A549 (cell line): Measurements from ENCODE around the gene FOLR3. TPM values are rescaled to one million over a fixed set of nuclear protein-coding genes. Genes with fewer than 3 reads are reported as not detected.
"Not testable (repeated sequence)": the region's sequence is repeated elsewhere in the genome, so short reads cannot be mapped to it uniquely, and the experiment has no call there.

Source experiments
- ATAC-seq, 2 experiments: fragments of 200-7000 bp in 1 of 2; fragments of >200 bp in 1 of 2; cut with Nextera tagmentation in 1 of 2; cut with Tn5 transposase in 1 of 2; 3 replicates each; pipeline versions ENCODE4 v1.8.0 to v1.9.1; 2018 to 2020; ENCODE audit warnings: mild to moderate bottlenecking in 1 of 2, moderate library complexity in 1 of 2
- CTCF ChIA-PET: fragments of 300-600 bp; sonication (Branson Sonifier 250); formaldehyde crosslinking; extraction: SDS; loops from one replicate; lab custom pipeline; 2021; ENCODE audit warnings: antibody characterized with exemption, inconsistent platforms; lab: Yijun Ruan, JAX
- POLR2A ChIA-PET: fragments of 350-600 bp; formaldehyde crosslinking; extraction: SDS; loops from one replicate; lab custom pipeline; 2021; ENCODE audit warnings: antibody characterized with exemption, inconsistent platforms; lab: Yijun Ruan, JAX
- DNase-seq, 2 experiments: peaks; one replicate each; pipeline versions ENCODE4 v3.0.0 to v3.0.0-alpha.2; 2011 to 2016; ENCODE audit warnings: low read depth in 1 of 2, low spot score in 1 of 2
- FAIRE-seq: peaks from 2 replicates; lab custom pipeline; 2011; peaks lifted over from hg19 to GRCh38; lab: Jason Lieb, UNC
- H3K27ac ChIP-seq, 2 experiments: fragments of >200 bp; sonication (Bioruptor Twin); formaldehyde crosslinking; 3 replicates each; pipeline ENCODE4 v1.5.1; 2016 to 2017
- H3K4me1 ChIP-seq: fragments of >200 bp; sonication (Bioruptor Twin); formaldehyde crosslinking; 3 replicates; pipeline ENCODE4 v1.6.1; 2016
- H3K4me2 ChIP-seq: fragments of >200 bp; sonication (Bioruptor Twin); formaldehyde crosslinking; 3 replicates; pipeline ENCODE4 v1.6.1; 2016
- H3K4me3 ChIP-seq: fragments of >200 bp; sonication (Bioruptor Twin); formaldehyde crosslinking; 3 replicates; pipeline ENCODE4 v1.5.1; 2016
- H3K9me3 ChIP-seq: fragments of >200 bp; sonication (Bioruptor Twin); formaldehyde crosslinking; 3 replicates; pipeline ENCODE4 v1.6.1; 2016
- ATOH8 ChIP-seq: fragments of 250-450 bp; sonication (Bioruptor Pico); IDR thresholded peaks from 2 replicates; pipeline ENCODE4 v1.5.0; 2020; ENCODE audit warnings: low read depth, mild to moderate bottlenecking, moderate library complexity
- BCL3 ChIP-seq: fragments of >200 bp; sonication (Bioruptor Twin); formaldehyde crosslinking; IDR thresholded peaks from 3 replicates; pipeline ENCODE4 v1.6.1; 2016
- CBX2 ChIP-seq: fragments of 200-600 bp; sonication (generic); IDR thresholded peaks from 2 replicates; pipeline ENCODE4 v1.6.1; 2016; ENCODE audit warnings: low read depth, mild to moderate bottlenecking, borderline replicate concordance
- CEBPB ChIP-seq, 2 experiments: fragments of >200 bp in 1 of 2; sonication (Bioruptor Twin) in 1 of 2; formaldehyde crosslinking in 1 of 2; IDR thresholded peaks; 2 replicates each; pipeline ENCODE4 v1.6.1; 2012 to 2016
- ELK1 ChIP-seq: fragments of 150-350 bp; IDR thresholded peaks from 2 replicates; pipeline ENCODE4 v1.6.1; 2014; ENCODE audit warnings: low read depth, mild to moderate bottlenecking, low read length
- EP300 ChIP-seq, 2 experiments: fragments of >200 bp; sonication (Bioruptor Twin); formaldehyde crosslinking; IDR thresholded peaks; 2 replicates in 1 of 2; 3 replicates in 1 of 2; pipeline ENCODE4 v1.6.1; 2016 to 2017
- ESRRA ChIP-seq: fragments of 150-350 bp; IDR thresholded peaks from 2 replicates; pipeline ENCODE4 v1.6.1; 2014; ENCODE audit warnings: mild to moderate bottlenecking, low read length, borderline replicate concordance
- HES2 ChIP-seq: fragments of >200 bp; sonication (Bioruptor Twin); formaldehyde crosslinking; IDR thresholded peaks from 2 replicates; pipeline ENCODE4 v1.6.1; 2016
- HEYL ChIP-seq: fragments of 250-450 bp; sonication (Bioruptor Pico); IDR thresholded peaks from 2 replicates; pipeline ENCODE4 v1.8.0; 2021; ENCODE audit warnings: mild to moderate bottlenecking, moderate library complexity
- HOXA7 ChIP-seq: fragments of 250-450 bp; sonication (Bioruptor Pico); IDR thresholded peaks from 2 replicates; pipeline ENCODE4 v1.5.0; 2020; ENCODE audit warnings: mild to moderate bottlenecking, moderate library complexity
- KDM1A ChIP-seq: fragments of 200-600 bp; sonication (generic); IDR thresholded peaks from 2 replicates; pipeline ENCODE4 v1.6.1; 2016; ENCODE audit warnings: low read depth, mild to moderate bottlenecking
- NFE2L2 ChIP-seq: fragments of 150-350 bp; conservative IDR thresholded peaks from 2 replicates; pipeline ENCODE4 v1.6.1; 2014; ENCODE audit warnings: low read length
- PHF8 ChIP-seq: fragments of 200-600 bp; sonication (generic); IDR thresholded peaks from 2 replicates; pipeline ENCODE4 v1.6.1; 2016; ENCODE audit warnings: low read depth, mild to moderate bottlenecking, antibody characterized with exemption, moderate library complexity, borderline replicate concordance
- POLR2A ChIP-seq: IDR thresholded peaks from 2 replicates; pipeline ENCODE4 v1.6.1; 2012; ENCODE audit warnings: mild to moderate bottlenecking, low read length
- POLR2AphosphoS2 ChIP-seq: conservative IDR thresholded peaks from 2 replicates; pipeline ENCODE4 v1.6.1; 2012; ENCODE audit warnings: low read length, improper control_type of control experiment, inconsistent platforms
- RAD21 ChIP-seq, 2 experiments: fragments of >200 bp in 1 of 2; sonication (Bioruptor Twin) in 1 of 2; formaldehyde crosslinking in 1 of 2; IDR thresholded peaks in 1 of 2; conservative IDR thresholded peaks in 1 of 2; 2 replicates in 1 of 2; 3 replicates in 1 of 2; pipeline ENCODE4 v1.6.1; 2012 to 2018; ENCODE audit warnings: inconsistent platforms in 1 of 2
- REST ChIP-seq: fragments of 200-600 bp; sonication (generic); IDR thresholded peaks from 2 replicates; pipeline ENCODE4 v1.6.1; 2016; ENCODE audit warnings: antibody characterized with exemption, mild to moderate bottlenecking, moderate library complexity
- SREBF2 ChIP-seq: fragments of 450-650 bp; IDR thresholded peaks from 2 replicates; pipeline ENCODE4 v1.6.1; 2014; ENCODE audit warnings: mild to moderate bottlenecking, moderate library complexity
- TP53 ChIP-seq: fragments of 250-450 bp; sonication (Bioruptor Pico); IDR thresholded peaks from 2 replicates; pipeline ENCODE4 v1.5.0; 2021; ENCODE audit warnings: mild to moderate bottlenecking, moderate library complexity
- ZSCAN20 ChIP-seq: fragments of 250-450 bp; sonication (Bioruptor Pico); IDR thresholded peaks from 2 replicates; pipeline ENCODE4 v1.8.0; 2022; ENCODE audit warnings: mild to moderate bottlenecking, moderate library complexity
- WGBS: methylation state at CpG from one replicate; pipeline ENCODE4 v1.1.6; 2017; ENCODE audit errors: missing lambda C conversion rate; 5-methylcytosine and 5-hydroxymethylcytosine counted together
- polyA plus RNA-seq, 4 experiments: library from polyadenylated mRNA; depleted of rRNA in 3 of 4; stranded (reverse); fragments of >200 nt; fragmentation: RNase III in 1 of 4; extraction: RNeasy Plus Mini Kit Qiagen cat#74134 plus additional on column Dnase treatment in 1 of 4; gene quantifications; 2 replicates in 3 of 4; 3 replicates in 1 of 4; pipeline ENCODE4 v1.2.3, GENCODE V29; 2011 to 2017

Gene FOLR3
- polyA plus RNA-seq, 2 of the 4 experiments (the other 2 are of a cell fraction): not detected

GRCh38 chr11:72181553-72181958 is 46.0 kb downstream of the FOLR3 start:
- H3K27ac ChIP-seq: peak overlapping the region in 1 of 2 experiments; percentile 35; a peak in 1 of 6 replicates
- peaks cover 11% of the 10 kb centered on the region; the same call in 2 of the 3 replicates for H3K4me1 ChIP-seq
- CTCF ChIA-PET: interaction anchor here (0.6 to 6.0 kb wide), 5 partner anchors 22 to 156 kb away, joined by 3 to 48 read pairs (median 4); no protein-coding TSS in a partner anchor
- H3K9me3 ChIP-seq, H3K4me3 ChIP-seq, FAIRE-seq, H3K4me2 ChIP-seq, POLR2A ChIA-PET: not testable (repeated sequence)
- DNase-seq (peak in 1 of 2 experiments; percentile 22), ATAC-seq (peak; percentile 44 to 69; a peak in 4 of 6 replicates)
- WGBS: 69% methylated on average over 3 of the region's 3 CpGs
- peak; percentile 33 to 59; a peak in 3 of 5 replicates for TF ChIP-seq RAD21 (conservative IDR thresholded peaks at IDR 0.05 in 1 of 2, IDR thresholded peaks at IDR 0.05 in 1 of 2)

GRCh38 chr11:72188267-72188666 is 52.7 kb downstream of the FOLR3 start:
- FAIRE-seq: no peak
- H3K4me1 ChIP-seq: peaks cover under 1% of the 10 kb centered on the region; the same call in 1 of the 3 replicates
- ATAC-seq: no peak

More at GRCh38 chr11:72188267-72188666, 52.7 kb downstream of the FOLR3 start:
- ChIA-PET POLR2A (no interaction called here), CTCF (interaction anchor here (1.2 to 2.3 kb wide), 4 partner anchors 13 to 246 kb away, joined by 4 to 5 read pairs (median 5); partner anchors contain the start of gene CLPB)
- no peaks in the 10 kb centered on the region for H3K9me3 ChIP-seq
- H3K4me3 ChIP-seq: no peak overlapping the region
- H3K27ac ChIP-seq: no peak overlapping the region
- H3K4me2 ChIP-seq: no peak overlapping the region
- 87% methylated on average over 1 of the region's 1 CpG for WGBS
- TF ChIP-seq BCL3: no peak
- TF ChIP-seq HES2: no peak
- TF ChIP-seq POLR2AphosphoS2: no peak
- TF ChIP-seq SREBF2: no peak
- TF ChIP-seq POLR2A: no peak
- no peak for TF ChIP-seq CEBPB (IDR thresholded peaks at IDR 0.05)
- no peak for TF ChIP-seq KDM1A
- no peak for TF ChIP-seq NFE2L2
- TF ChIP-seq HEYL (CRISPR knock-in tag): no peak
- no peak for TF ChIP-seq ESRRA
- no peak for TF ChIP-seq ATOH8
- no peak for TF ChIP-seq PHF8
- TF ChIP-seq ELK1: no peak
- no peak for TF ChIP-seq EP300 (IDR thresholded peaks at IDR 0.05)
- no peak for TF ChIP-seq HOXA7 (CRISPR knock-in tag)
- TF ChIP-seq TP53 (CRISPR knock-in tag): no peak
- TF ChIP-seq REST: no peak
- TF ChIP-seq ZSCAN20: no peak
- no peak for TF ChIP-seq CBX2
- TF ChIP-seq, all 56 proteins: peak for 0
- DNase-seq: no peak

Other genes starting within 250 kb of the FOLR3 start
- 6.9 and 7.6 TPM in 2 replicates for gene XNDC1N, start 207.1 kb upstream of the FOLR3 start, polyA plus RNA-seq (2011; rRNA removed)
- 4.3 to 5.0 TPM (median 4.9 TPM) in 3 replicates for gene XNDC1N, start 207.1 kb upstream of the FOLR3 start, polyA plus RNA-seq (2017; fragmentation: RNase III; extraction: RNeasy Plus Mini Kit Qiagen cat#74134 plus additional on column Dnase treatment)
- gene RNF121, start 206.7 kb upstream of the FOLR3 start, polyA plus RNA-seq (2011; rRNA removed): 102 and 105 TPM in 2 replicates
- 79.0 to 87.2 TPM (median 80.3 TPM) in 3 replicates for gene RNF121, start 206.7 kb upstream of the FOLR3 start, polyA plus RNA-seq (2017; fragmentation: RNase III; extraction: RNeasy Plus Mini Kit Qiagen cat#74134 plus additional on column Dnase treatment)
- gene IL18BP, start 136.8 kb upstream of the FOLR3 start, polyA plus RNA-seq (2011; rRNA removed): 7.6 and 7.7 TPM in 2 replicates
- gene IL18BP, start 136.8 kb upstream of the FOLR3 start, polyA plus RNA-seq (2017; fragmentation: RNase III; extraction: RNeasy Plus Mini Kit Qiagen cat#74134 plus additional on column Dnase treatment): 6.0 to 7.9 TPM (median 6.6 TPM) in 3 replicates
- 51.5 and 64.6 TPM in 2 replicates for gene NUMA1, start 55.2 kb upstream of the FOLR3 start, polyA plus RNA-seq (2011; rRNA removed)
- 56.3 to 65.8 TPM (median 64.5 TPM) in 3 replicates for gene NUMA1, start 55.2 kb upstream of the FOLR3 start, polyA plus RNA-seq (2017; fragmentation: RNase III; extraction: RNeasy Plus Mini Kit Qiagen cat#74134 plus additional on column Dnase treatment)
- 14.3 and 16.3 TPM in 2 replicates for gene LRRC51, start 54.9 kb upstream of the FOLR3 start, polyA plus RNA-seq (2011; rRNA removed)
- 8.2 to 10.1 TPM (median 9.1 TPM) in 3 replicates for gene LRRC51, start 54.9 kb upstream of the FOLR3 start, polyA plus RNA-seq (2017; fragmentation: RNase III; extraction: RNeasy Plus Mini Kit Qiagen cat#74134 plus additional on column Dnase treatment)
- 66.1 and 85.8 TPM in 2 replicates for gene LAMTOR1, start 32.4 kb upstream of the FOLR3 start, polyA plus RNA-seq (2011; rRNA removed)
- gene LAMTOR1, start 32.4 kb upstream of the FOLR3 start, polyA plus RNA-seq (2017; fragmentation: RNase III; extraction: RNeasy Plus Mini Kit Qiagen cat#74134 plus additional on column Dnase treatment): 109 to 119 TPM (median 114 TPM) in 3 replicates
- not detected in 2 replicates for gene TOMT, start 29.8 kb upstream of the FOLR3 start, polyA plus RNA-seq (2011; rRNA removed)
- not detected in 3 replicates for gene TOMT, start 29.8 kb upstream of the FOLR3 start, polyA plus RNA-seq (2017; fragmentation: RNase III; extraction: RNeasy Plus Mini Kit Qiagen cat#74134 plus additional on column Dnase treatment)
- gene ANAPC15, start 23.0 kb upstream of the FOLR3 start, polyA plus RNA-seq (2011; rRNA removed): 48.5 and 88.2 TPM in 2 replicates
- 96.2 to 103 TPM (median 97.5 TPM) in 3 replicates for gene ANAPC15, start 23.0 kb upstream of the FOLR3 start, polyA plus RNA-seq (2017; fragmentation: RNase III; extraction: RNeasy Plus Mini Kit Qiagen cat#74134 plus additional on column Dnase treatment)
- gene FOLR1, start 56.4 kb downstream of the FOLR3 start, polyA plus RNA-seq (2011; rRNA removed): 0.22 and 0.25 TPM in 2 replicates
- gene FOLR1, start 56.4 kb downstream of the FOLR3 start, polyA plus RNA-seq (2017; fragmentation: RNase III; extraction: RNeasy Plus Mini Kit Qiagen cat#74134 plus additional on column Dnase treatment): 0.08 to 0.12 TPM (median 0.09 TPM) in 3 replicates
- not detected in 2 replicates for gene FOLR2, start 81.1 kb downstream of the FOLR3 start, polyA plus RNA-seq (2011; rRNA removed)
- not detected in 3 replicates for gene FOLR2, start 81.1 kb downstream of the FOLR3 start, polyA plus RNA-seq (2017; fragmentation: RNase III; extraction: RNeasy Plus Mini Kit Qiagen cat#74134 plus additional on column Dnase treatment)
- gene INPPL1, start 89.0 kb downstream of the FOLR3 start, polyA plus RNA-seq (2011; rRNA removed): 67.4 and 84.8 TPM in 2 replicates
- gene INPPL1, start 89.0 kb downstream of the FOLR3 start, polyA plus RNA-seq (2017; fragmentation: RNase III; extraction: RNeasy Plus Mini Kit Qiagen cat#74134 plus additional on column Dnase treatment): 94.5 to 117 TPM (median 103 TPM) in 3 replicates
- gene PHOX2A, start 108.5 kb downstream of the FOLR3 start, polyA plus RNA-seq (2011; rRNA removed): not detected in 2 replicates
- not detected in 3 replicates for gene PHOX2A, start 108.5 kb downstream of the FOLR3 start, polyA plus RNA-seq (2017; fragmentation: RNase III; extraction: RNeasy Plus Mini Kit Qiagen cat#74134 plus additional on column Dnase treatment)